Endothelial cell (in vitro differentiated cells): ENCODE results near the gene LOXL3. TPM values are rescaled to one million over a fixed set of nuclear protein-coding genes. Genes with fewer than 3 reads are reported as not detected.

ENCODE experiments used
- DNase-seq: peaks from one replicate; pipeline ENCODE4 v3.0.0; 2021; ENCODE audit warnings: low spot score
- H3K27ac Mint-ChIP-seq: one replicate; pipeline ENCODE4 v1.8.0; 2021; ENCODE audit warnings: mixed read lengths, inconsistent platforms; ENCODE audit not compliant: unreplicated experiment
- H3K27me3 Mint-ChIP-seq: one replicate; pipeline ENCODE4 v1.8.0; 2021; ENCODE audit warnings: mild to moderate bottlenecking, moderate library complexity, mixed read lengths, inconsistent platforms; ENCODE audit not compliant: unreplicated experiment
- H3K36me3 Mint-ChIP-seq: one replicate; pipeline ENCODE4 v1.8.0; 2021; ENCODE audit warnings: mild to moderate bottlenecking, low read depth, mixed read lengths, inconsistent platforms; ENCODE audit not compliant: unreplicated experiment
- H3K4me1 Mint-ChIP-seq: one replicate; pipeline ENCODE4 v1.8.0; 2021; ENCODE audit warnings: mild to moderate bottlenecking, mixed read lengths, inconsistent platforms; ENCODE audit not compliant: unreplicated experiment
- H3K4me3 Mint-ChIP-seq: one replicate; pipeline ENCODE4 v1.8.0; 2021; ENCODE audit warnings: mild to moderate bottlenecking, mixed read lengths, inconsistent platforms; ENCODE audit not compliant: unreplicated experiment
- H3K9me3 Mint-ChIP-seq: one replicate; pipeline ENCODE4 v1.8.0; 2021; ENCODE audit warnings: mixed read lengths, inconsistent platforms; ENCODE audit not compliant: unreplicated experiment
- CTCF ChIP-seq: fragments of 200-600 bp; sonication (generic); IDR thresholded peaks from one replicate; pipeline ENCODE4 v1.5.0; 2021; ENCODE audit warnings: antibody characterized with exemption; ENCODE audit not compliant: unreplicated experiment
- total RNA-seq: library from RNA; stranded (reverse); fragmentation: NEBNext Ultra II Directional; extraction: Animal tissue kit (Norgen Biotek cat#: 25700); gene quantifications from one replicate; pipeline ENCODE4 v1.2.1, GENCODE V29; 2021; ENCODE audit not compliant: unreplicated experiment

The LOXL3 gene
- total RNA-seq, 1 donor from 2014 or later: 10.0 TPM

GRCh38 chr2:74585406-74586185 lies 31.9 kb upstream of the LOXL3 start:
- Mint-ChIP-seq H3K27me3 (no peaks in the 10 kb centered on the region), H3K4me3 (no peak overlapping the region), H3K9me3 (no peaks in the 10 kb centered on the region), H3K27ac (no peak overlapping the region), H3K4me1 (peaks cover 10% of the 10 kb centered on the region), H3K36me3 (no peaks in the 10 kb centered on the region)
- no peak for TF ChIP-seq CTCF
- DNase-seq: no peak

DNA sequence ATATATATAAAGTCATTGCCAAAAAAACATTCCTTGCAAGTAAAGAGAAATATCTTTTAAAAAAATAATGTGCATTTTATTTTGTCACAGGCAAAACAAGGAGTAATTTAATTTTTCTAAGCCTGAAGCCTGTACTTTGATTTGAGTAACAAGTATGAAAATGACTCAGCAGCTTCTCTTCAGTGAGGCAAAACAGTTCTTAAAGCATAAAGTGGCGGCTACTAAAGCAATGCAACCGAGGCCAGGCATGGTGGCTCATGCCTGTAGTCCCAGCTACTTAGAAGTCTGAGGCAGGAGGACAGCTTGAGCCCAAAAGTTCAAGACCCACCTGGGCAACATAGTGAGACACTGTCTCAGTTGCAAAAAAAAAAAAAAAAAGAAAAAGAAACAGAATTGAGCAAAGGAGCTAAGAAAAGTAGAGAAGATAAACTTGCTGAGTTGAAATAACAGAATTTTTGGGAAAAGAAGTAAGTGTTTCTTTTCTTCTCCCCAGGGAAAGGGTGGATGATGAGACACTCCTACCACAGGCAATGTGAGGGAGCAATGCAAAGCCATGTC lies 30.4 kb upstream of the LOXL3 start:
- Mint-ChIP-seq H3K27me3 (no peaks in the 10 kb centered on the region), H3K36me3 (no peaks in the 10 kb centered on the region), H3K9me3 (no peaks in the 10 kb centered on the region), H3K4me3 (no peak overlapping the region), H3K4me1 (peaks cover 10% of the 10 kb centered on the region), H3K27ac (no peak overlapping the region)
- no peak for TF ChIP-seq CTCF
- DNase-seq: no peak

DNA sequence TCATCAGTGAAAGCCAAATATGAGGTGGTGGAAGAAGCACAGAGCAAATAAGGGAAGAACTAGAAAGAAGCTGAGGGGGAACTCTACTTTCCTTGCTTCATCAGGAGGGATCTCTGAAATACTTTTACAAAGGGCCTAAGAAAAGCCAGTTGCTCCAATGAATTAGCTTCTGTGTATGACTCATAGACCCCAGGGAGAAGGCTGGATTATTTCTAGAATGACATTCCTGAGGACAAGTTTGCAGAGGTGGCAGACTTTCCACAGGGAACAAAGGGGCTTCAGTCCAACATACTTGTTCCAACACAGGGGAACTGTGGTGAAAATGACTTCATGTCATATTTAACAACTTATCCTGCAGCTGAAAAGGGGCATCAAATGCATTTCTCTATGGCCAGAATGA lies 29.8 kb upstream of the LOXL3 start:
- Mint-ChIP-seq H3K27me3 (no peaks in the 10 kb centered on the region), H3K4me3 (no peak overlapping the region), H3K36me3 (no peaks in the 10 kb centered on the region), H3K27ac (peak overlapping the region; percentile 38), H3K4me1 (peaks cover 10% of the 10 kb centered on the region), H3K9me3 (no peaks in the 10 kb centered on the region)
- TF ChIP-seq CTCF: no peak
- no peak for DNase-seq

GRCh38 chr2:74582184-74582583 lies 28.4 kb upstream of the LOXL3 start:
- H3K4me3 Mint-ChIP-seq: no peak overlapping the region
- H3K27ac Mint-ChIP-seq: no peak overlapping the region
- no peak for DNase-seq
- H3K27me3 Mint-ChIP-seq: no peaks in the 10 kb centered on the region
- no peak for TF ChIP-seq CTCF
- peaks cover 14% of the 10 kb centered on the region for H3K4me1 Mint-ChIP-seq
- H3K36me3 Mint-ChIP-seq: no peaks in the 10 kb centered on the region
- H3K9me3 Mint-ChIP-seq: no peaks in the 10 kb centered on the region

DNA sequence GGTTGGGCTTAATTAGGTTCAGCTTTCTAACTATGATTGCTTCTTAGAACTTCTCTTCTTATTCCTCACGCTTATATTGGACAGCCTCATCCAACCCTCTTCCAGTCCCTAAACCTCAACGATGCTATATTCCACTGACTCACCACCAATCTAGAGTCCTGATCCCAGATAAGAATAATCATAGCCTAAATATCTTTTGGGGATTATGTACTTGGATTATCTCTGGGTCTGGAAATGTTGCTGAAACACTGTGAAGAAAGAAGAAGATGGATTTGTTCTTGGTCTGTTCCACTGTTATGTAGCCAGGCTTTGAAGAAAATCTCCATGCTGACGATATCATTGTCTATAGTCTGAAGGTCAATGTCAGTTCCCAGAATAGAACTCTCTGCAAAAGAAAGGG lies 27.7 kb upstream of the LOXL3 start:
- no peaks in the 10 kb centered on the region for H3K9me3 Mint-ChIP-seq
- no peaks in the 10 kb centered on the region for H3K27me3 Mint-ChIP-seq
- no peak overlapping the region for H3K4me3 Mint-ChIP-seq
- TF ChIP-seq CTCF: no peak
- no peaks in the 10 kb centered on the region for H3K36me3 Mint-ChIP-seq
- no peak overlapping the region for H3K27ac Mint-ChIP-seq
- DNase-seq: no peak
- peaks cover 18% of the 10 kb centered on the region for H3K4me1 Mint-ChIP-seq
